ENCODE results near the gene ARL5B. TPM values are rescaled to one million over a fixed set of nuclear protein-coding genes. Genes with fewer than 3 reads are reported as not detected.

Gene ARL5B
- total and polyA plus RNA-seq, 2 of the 8 experiments (the other 6 are each of a cell fraction or from before 2014, with no cell fraction given): 8.4 to 52.1 TPM

DNA sequence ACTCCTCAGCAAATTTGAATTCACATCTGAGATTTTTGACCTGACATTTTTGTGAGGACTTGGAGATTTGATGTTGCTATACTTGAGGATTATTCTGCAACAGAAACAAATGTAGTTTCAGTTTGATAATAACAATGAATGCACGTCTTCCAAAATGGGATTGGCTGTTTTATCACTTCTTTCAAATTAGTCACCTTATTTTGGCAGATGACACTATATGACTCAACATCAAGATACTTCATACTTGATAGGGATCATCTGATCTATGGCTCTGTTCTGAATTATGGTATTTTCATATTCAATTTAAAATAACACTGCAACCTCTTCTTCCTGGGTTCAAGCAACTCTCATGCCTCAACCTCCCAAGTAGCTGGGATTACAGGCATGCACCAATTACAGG, 24.2 kb downstream of the ARL5B start (continued):
- TF ChIP-seq, protein P1, sequence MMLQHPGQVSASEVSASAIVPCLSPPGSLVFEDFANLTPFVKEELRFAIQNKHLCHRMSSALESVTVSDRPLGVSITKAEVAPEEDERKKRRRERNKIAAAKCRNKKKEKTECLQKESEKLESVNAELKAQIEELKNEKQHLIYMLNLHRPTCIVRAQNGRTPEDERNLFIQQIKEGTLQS (IDR thresholded peaks at IDR 0.05; ENCODE audit: insufficient read depth, low read depth, low read length): no peak
- TF ChIP-seq, protein P2, sequence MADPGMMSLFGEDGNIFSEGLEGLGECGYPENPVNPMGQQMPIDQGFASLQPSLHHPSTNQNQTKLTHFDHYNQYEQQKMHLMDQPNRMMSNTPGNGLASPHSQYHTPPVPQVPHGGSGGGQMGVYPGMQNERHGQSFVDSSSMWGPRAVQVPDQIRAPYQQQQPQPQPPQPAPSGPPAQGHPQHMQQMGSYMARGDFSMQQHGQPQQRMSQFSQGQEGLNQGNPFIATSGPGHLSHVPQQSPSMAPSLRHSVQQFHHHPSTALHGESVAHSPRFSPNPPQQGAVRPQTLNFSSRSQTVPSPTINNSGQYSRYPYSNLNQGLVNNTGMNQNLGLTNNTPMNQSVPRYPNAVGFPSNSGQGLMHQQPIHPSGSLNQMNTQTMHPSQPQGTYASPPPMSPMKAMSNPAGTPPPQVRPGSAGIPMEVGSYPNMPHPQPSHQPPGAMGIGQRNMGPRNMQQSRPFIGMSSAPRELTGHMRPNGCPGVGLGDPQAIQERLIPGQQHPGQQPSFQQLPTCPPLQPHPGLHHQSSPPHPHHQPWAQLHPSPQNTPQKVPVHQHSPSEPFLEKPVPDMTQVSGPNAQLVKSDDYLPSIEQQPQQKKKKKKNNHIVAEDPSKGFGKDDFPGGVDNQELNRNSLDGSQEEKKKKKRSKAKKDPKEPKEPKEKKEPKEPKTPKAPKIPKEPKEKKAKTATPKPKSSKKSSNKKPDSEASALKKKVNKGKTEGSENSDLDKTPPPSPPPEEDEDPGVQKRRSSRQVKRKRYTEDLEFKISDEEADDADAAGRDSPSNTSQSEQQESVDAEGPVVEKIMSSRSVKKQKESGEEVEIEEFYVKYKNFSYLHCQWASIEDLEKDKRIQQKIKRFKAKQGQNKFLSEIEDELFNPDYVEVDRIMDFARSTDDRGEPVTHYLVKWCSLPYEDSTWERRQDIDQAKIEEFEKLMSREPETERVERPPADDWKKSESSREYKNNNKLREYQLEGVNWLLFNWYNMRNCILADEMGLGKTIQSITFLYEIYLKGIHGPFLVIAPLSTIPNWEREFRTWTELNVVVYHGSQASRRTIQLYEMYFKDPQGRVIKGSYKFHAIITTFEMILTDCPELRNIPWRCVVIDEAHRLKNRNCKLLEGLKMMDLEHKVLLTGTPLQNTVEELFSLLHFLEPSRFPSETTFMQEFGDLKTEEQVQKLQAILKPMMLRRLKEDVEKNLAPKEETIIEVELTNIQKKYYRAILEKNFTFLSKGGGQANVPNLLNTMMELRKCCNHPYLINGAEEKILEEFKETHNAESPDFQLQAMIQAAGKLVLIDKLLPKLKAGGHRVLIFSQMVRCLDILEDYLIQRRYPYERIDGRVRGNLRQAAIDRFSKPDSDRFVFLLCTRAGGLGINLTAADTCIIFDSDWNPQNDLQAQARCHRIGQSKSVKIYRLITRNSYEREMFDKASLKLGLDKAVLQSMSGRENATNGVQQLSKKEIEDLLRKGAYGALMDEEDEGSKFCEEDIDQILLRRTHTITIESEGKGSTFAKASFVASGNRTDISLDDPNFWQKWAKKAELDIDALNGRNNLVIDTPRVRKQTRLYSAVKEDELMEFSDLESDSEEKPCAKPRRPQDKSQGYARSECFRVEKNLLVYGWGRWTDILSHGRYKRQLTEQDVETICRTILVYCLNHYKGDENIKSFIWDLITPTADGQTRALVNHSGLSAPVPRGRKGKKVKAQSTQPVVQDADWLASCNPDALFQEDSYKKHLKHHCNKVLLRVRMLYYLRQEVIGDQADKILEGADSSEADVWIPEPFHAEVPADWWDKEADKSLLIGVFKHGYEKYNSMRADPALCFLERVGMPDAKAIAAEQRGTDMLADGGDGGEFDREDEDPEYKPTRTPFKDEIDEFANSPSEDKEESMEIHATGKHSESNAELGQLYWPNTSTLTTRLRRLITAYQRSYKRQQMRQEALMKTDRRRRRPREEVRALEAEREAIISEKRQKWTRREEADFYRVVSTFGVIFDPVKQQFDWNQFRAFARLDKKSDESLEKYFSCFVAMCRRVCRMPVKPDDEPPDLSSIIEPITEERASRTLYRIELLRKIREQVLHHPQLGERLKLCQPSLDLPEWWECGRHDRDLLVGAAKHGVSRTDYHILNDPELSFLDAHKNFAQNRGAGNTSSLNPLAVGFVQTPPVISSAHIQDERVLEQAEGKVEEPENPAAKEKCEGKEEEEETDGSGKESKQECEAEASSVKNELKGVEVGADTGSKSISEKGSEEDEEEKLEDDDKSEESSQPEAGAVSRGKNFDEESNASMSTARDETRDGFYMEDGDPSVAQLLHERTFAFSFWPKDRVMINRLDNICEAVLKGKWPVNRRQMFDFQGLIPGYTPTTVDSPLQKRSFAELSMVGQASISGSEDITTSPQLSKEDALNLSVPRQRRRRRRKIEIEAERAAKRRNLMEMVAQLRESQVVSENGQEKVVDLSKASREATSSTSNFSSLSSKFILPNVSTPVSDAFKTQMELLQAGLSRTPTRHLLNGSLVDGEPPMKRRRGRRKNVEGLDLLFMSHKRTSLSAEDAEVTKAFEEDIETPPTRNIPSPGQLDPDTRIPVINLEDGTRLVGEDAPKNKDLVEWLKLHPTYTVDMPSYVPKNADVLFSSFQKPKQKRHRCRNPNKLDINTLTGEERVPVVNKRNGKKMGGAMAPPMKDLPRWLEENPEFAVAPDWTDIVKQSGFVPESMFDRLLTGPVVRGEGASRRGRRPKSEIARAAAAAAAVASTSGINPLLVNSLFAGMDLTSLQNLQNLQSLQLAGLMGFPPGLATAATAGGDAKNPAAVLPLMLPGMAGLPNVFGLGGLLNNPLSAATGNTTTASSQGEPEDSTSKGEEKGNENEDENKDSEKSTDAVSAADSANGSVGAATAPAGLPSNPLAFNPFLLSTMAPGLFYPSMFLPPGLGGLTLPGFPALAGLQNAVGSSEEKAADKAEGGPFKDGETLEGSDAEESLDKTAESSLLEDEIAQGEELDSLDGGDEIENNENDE (IDR thresholded peaks at IDR 0.05; ENCODE audit: insufficient replicate concordance, low read length): no peak
- TF ChIP-seq CHD1 (IDR thresholded peaks at IDR 0.05; ENCODE audit: low read depth, low read length) (no peak), NRF1 (IDR thresholded peaks at IDR 0.05; ENCODE audit: low read depth, low read length) (no peak)

Data from H1 (cell line).